PC-9 (cell line): ENCODE data around the gene TMEM9.

Experiments used
- EZH2 ChIP-seq: fragments of 200-600 bp; sonication (generic); IDR thresholded peaks from 2 replicates; pipeline ENCODE4 v1.8.0; 2017; ENCODE audit warnings: antibody characterized with exemption, low read depth
- TF ChIP-seq, protein P1 (sequence below): fragments of 200-600 bp; sonication (generic); conservative IDR thresholded peaks from 2 replicates; pipeline ENCODE4 v1.6.1; 2017; ENCODE audit warnings: mixed run types, antibody characterized with exemption, mild to moderate bottlenecking, moderate library complexity

DNA sequence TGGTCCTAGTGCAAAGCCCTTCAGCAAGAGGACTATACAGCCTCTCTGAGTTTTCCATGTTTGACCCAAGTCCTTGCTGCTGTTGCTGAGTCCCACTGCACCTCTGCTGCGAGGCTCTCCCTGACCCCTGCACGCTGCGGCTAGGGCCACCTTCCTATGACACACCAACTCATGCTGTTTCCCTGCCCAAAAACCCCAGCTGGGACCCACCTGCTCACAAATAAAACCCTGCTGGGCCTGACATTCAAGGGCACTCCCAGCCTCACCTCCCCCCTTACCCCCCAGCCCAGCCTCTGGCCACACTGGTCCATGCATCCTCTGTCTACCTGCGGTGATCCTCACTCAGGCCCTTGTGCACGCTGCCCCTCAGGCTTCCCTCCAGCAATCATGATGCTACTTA is 15.0 kb downstream of the TMEM9 start:
- TF ChIP-seq EZH2, result no peak
- TF ChIP-seq, protein P1, sequence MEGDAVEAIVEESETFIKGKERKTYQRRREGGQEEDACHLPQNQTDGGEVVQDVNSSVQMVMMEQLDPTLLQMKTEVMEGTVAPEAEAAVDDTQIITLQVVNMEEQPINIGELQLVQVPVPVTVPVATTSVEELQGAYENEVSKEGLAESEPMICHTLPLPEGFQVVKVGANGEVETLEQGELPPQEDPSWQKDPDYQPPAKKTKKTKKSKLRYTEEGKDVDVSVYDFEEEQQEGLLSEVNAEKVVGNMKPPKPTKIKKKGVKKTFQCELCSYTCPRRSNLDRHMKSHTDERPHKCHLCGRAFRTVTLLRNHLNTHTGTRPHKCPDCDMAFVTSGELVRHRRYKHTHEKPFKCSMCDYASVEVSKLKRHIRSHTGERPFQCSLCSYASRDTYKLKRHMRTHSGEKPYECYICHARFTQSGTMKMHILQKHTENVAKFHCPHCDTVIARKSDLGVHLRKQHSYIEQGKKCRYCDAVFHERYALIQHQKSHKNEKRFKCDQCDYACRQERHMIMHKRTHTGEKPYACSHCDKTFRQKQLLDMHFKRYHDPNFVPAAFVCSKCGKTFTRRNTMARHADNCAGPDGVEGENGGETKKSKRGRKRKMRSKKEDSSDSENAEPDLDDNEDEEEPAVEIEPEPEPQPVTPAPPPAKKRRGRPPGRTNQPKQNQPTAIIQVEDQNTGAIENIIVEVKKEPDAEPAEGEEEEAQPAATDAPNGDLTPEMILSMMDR, result no peak
